ENCODE measurements around the gene PTPRN2.

GRCh38 chr7:158544708-158545107 lies 42.9 kb downstream of the PTPRN2 start:
- no peak for TF ChIP-seq CTCF (IDR thresholded peaks at IDR 0.05; ENCODE audit: low read depth, low read length)
- no peak for TF ChIP-seq POLR2A (IDR thresholded peaks at IDR 0.05; ENCODE audit: extremely low read depth, insufficient read length)
